Type B pancreatic cell (in vitro differentiated cells): ENCODE measurements around the gene XIST. TPM values are rescaled to one million over a fixed set of nuclear protein-coding genes. Genes with fewer than 3 reads are reported as not detected.

Experiments used
- DNase-seq: peaks from one replicate; pipeline ENCODE4 v3.0.0; 2021; ENCODE audit warnings: mixed read lengths; ENCODE audit not compliant: unreplicated experiment; ENCODE audit errors: extremely low spot score
- H3K27ac Mint-ChIP-seq: 2 replicates; pipeline ENCODE4 v1.8.0; 2021; ENCODE audit warnings: mild to moderate bottlenecking, mixed read lengths
- H3K27me3 Mint-ChIP-seq: 2 replicates; pipeline ENCODE4 v1.8.0; 2021; ENCODE audit warnings: mixed read lengths
- H3K36me3 Mint-ChIP-seq: 2 replicates; pipeline ENCODE4 v1.8.0; 2021; ENCODE audit warnings: mixed read lengths
- H3K4me1 Mint-ChIP-seq: one replicate; pipeline ENCODE4 v1.8.0; 2021; ENCODE audit warnings: mixed read lengths; ENCODE audit not compliant: unreplicated experiment
- H3K4me3 Mint-ChIP-seq: 2 replicates; pipeline ENCODE4 v1.8.0; 2021; ENCODE audit warnings: mild to moderate bottlenecking, mixed read lengths
- H3K9me3 Mint-ChIP-seq: 2 replicates; pipeline ENCODE4 v1.8.0; 2021; ENCODE audit warnings: mixed read lengths
- CTCF ChIP-seq: fragments of 200-600 bp; sonication (generic); conservative IDR thresholded peaks from 2 replicates; pipeline ENCODE4 v1.5.0; 2021; ENCODE audit warnings: antibody characterized with exemption, mild to moderate bottlenecking
- total RNA-seq: library from RNA; stranded (reverse); gene quantifications from 2 replicates; pipeline ENCODE4 v1.2.1, GENCODE V29; 2021; ENCODE audit warnings: low replicate concordance

The XIST gene
- total RNA-seq, 1 donor from 2014 or later: not detected

- Mint-ChIP-seq H3K36me3 (no peaks in the 10 kb centered on the region), H3K9me3 (no peaks in the 10 kb centered on the region), H3K4me3 (no peak overlapping the region)
Observed at GRCh38 chrX:73829890-73830466, 22.5 kb downstream of the XIST start.

GRCh38 chrX:73828080-73828720, 24.3 kb downstream of the XIST start:
- Mint-ChIP-seq H3K27me3 (peaks cover 3% of the 10 kb centered on the region), H3K4me3 (no peak overlapping the region), H3K27ac (no peak overlapping the region), H3K36me3 (no peaks in the 10 kb centered on the region), H3K4me1 (no peaks in the 10 kb centered on the region), H3K9me3 (no peaks in the 10 kb centered on the region)
- no peak for DNase-seq
- no peak for TF ChIP-seq CTCF

More at GRCh38 chrX:73829890-73830466, 22.5 kb downstream of the XIST start:
- no peak for DNase-seq
- peaks cover 3% of the 10 kb centered on the region for H3K27me3 Mint-ChIP-seq
- H3K27ac Mint-ChIP-seq: no peak overlapping the region
- no peaks in the 10 kb centered on the region for H3K4me1 Mint-ChIP-seq
- no peak for TF ChIP-seq CTCF

GRCh38 chrX:73827406-73827805, 25.1 kb downstream of the XIST start:
- TF ChIP-seq CTCF: no peak
- DNase-seq: no peak
- Mint-ChIP-seq H3K27me3 (peaks cover 3% of the 10 kb centered on the region), H3K36me3 (no peaks in the 10 kb centered on the region), H3K4me3 (no peak overlapping the region), H3K9me3 (no peaks in the 10 kb centered on the region), H3K27ac (no peak overlapping the region), H3K4me1 (no peaks in the 10 kb centered on the region)

GRCh38 chrX:73826996-73827395, 25.5 kb downstream of the XIST start:
- H3K36me3 Mint-ChIP-seq: no peaks in the 10 kb centered on the region

GRCh38 chrX:73825569-73825968, 26.9 kb downstream of the XIST start:
- DNase-seq: no peak
- Mint-ChIP-seq H3K4me1 (no peaks in the 10 kb centered on the region), H3K27me3 (no peaks in the 10 kb centered on the region), H3K36me3 (no peaks in the 10 kb centered on the region), H3K4me3 (no peak overlapping the region), H3K27ac (no peak overlapping the region), H3K9me3 (no peaks in the 10 kb centered on the region)
- TF ChIP-seq CTCF: no peak

More at GRCh38 chrX:73826996-73827395, 25.5 kb downstream of the XIST start:
- no peak for TF ChIP-seq CTCF
- Mint-ChIP-seq H3K9me3 (no peaks in the 10 kb centered on the region), H3K27me3 (peaks cover 3% of the 10 kb centered on the region), H3K4me3 (no peak overlapping the region), H3K27ac (no peak overlapping the region), H3K4me1 (no peaks in the 10 kb centered on the region)
- no peak for DNase-seq
